ENCODE results near the gene VPS72.
A peak's percentile ranks its signal among the peaks of the same experiment; 100 is the strongest.
"Not testable (repeated sequence)": the region's sequence is repeated elsewhere in the genome, so short reads cannot be mapped to it uniquely, and the experiment has no call there.

Gene VPS72

DNA sequence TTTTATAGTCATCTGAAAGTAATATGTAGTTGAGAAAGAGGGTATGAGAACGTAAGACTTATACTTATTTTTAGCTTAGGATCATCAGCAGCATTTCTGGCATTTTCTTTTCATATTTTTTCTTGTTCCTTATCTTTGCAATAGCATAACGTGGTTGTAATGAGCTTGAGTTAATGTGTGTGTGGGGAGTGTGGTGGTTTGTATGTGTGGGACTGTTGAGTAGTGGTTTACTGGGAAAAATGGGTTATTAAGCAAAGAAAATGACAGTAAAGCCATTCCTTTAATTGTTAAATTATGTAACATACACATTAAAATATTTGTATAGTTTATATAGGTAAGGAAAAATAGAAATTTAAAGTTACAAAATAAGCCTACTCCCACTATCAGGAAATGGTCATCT, 23.6 kb upstream of the VPS72 start:
- TF ChIP-seq, protein P1, sequence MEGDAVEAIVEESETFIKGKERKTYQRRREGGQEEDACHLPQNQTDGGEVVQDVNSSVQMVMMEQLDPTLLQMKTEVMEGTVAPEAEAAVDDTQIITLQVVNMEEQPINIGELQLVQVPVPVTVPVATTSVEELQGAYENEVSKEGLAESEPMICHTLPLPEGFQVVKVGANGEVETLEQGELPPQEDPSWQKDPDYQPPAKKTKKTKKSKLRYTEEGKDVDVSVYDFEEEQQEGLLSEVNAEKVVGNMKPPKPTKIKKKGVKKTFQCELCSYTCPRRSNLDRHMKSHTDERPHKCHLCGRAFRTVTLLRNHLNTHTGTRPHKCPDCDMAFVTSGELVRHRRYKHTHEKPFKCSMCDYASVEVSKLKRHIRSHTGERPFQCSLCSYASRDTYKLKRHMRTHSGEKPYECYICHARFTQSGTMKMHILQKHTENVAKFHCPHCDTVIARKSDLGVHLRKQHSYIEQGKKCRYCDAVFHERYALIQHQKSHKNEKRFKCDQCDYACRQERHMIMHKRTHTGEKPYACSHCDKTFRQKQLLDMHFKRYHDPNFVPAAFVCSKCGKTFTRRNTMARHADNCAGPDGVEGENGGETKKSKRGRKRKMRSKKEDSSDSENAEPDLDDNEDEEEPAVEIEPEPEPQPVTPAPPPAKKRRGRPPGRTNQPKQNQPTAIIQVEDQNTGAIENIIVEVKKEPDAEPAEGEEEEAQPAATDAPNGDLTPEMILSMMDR (IDR thresholded peaks at IDR 0.05; ENCODE audit: borderline replicate concordance, control extremely low read depth, extremely low read depth, insufficient read depth, missing control alignments): no peak
- in situ Hi-C loops (cut with MboI; ENCODE audit: low sequenced_read_pairs, unreplicated experiment): no loop called here
- no peak for DNase-seq (ENCODE audit: low spot score)

DNA sequence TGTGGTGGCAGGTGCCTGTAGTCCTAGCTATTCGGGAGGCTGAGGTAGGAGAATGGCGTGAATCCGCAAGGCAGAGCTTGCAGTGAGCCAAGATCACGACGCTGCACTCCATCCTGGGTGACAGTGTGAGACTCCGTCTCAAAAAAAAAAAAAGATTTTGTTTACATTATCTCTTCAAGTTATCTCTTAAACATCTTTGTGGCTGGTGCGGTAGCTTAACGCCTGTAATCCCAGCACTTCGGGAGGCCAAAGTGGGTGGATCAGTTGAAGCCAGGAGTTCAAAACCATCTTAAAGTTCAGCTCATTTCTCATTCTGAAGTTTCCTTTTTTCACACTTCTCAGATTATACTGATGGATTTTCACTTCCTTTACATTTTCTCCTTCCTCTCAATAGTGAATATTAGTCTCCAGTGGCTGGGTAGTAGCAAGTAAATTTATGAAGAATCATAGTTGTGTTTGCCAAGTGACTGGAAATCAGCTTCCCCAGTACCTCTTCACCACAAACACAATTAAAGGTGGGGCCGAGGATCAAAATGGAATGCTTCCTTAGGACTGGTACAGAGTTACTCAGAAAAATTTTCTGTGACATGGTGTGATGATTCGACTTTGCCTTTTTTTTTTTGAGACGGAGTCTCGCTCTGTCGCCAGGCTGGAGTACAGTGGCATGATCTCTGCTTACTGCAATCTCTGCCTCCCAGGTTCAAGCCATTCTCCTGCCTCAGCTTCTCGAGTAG, 22.1 kb upstream of the VPS72 start:
- no peak for DNase-seq (ENCODE audit: low spot score)
- in situ Hi-C loops (cut with MboI; ENCODE audit: low sequenced_read_pairs, unreplicated experiment): no loop called here
- TF ChIP-seq, protein P1 (IDR thresholded peaks at IDR 0.05; ENCODE audit: borderline replicate concordance, control extremely low read depth, extremely low read depth, insufficient read depth, missing control alignments): no peak

DNA sequence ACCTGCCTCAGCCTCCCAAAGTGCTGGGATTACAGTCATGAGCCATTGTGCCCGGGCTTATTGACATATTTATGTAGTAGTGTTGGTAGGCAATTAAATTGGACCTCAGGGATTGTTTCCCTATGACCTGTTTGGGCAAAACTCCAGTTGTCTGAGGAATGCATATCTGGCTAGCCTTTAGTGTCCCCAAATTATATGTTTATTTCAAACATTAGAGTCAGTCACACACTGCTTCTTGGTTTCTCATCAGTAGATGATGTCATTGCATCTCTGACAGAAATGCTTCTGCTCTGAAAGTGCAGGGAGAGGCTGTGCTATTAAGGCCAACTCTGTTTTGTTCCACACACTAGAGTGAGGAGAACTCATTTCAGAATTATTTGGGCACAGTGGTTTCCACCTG, 20.8 kb upstream of the VPS72 start:
- DNase-seq (ENCODE audit: low spot score): no peak
- TF ChIP-seq, protein P1 (IDR thresholded peaks at IDR 0.05; ENCODE audit: borderline replicate concordance, control extremely low read depth, extremely low read depth, insufficient read depth, missing control alignments): no peak
- in situ Hi-C loops (cut with MboI; ENCODE audit: low sequenced_read_pairs, unreplicated experiment): no loop called here

DNA sequence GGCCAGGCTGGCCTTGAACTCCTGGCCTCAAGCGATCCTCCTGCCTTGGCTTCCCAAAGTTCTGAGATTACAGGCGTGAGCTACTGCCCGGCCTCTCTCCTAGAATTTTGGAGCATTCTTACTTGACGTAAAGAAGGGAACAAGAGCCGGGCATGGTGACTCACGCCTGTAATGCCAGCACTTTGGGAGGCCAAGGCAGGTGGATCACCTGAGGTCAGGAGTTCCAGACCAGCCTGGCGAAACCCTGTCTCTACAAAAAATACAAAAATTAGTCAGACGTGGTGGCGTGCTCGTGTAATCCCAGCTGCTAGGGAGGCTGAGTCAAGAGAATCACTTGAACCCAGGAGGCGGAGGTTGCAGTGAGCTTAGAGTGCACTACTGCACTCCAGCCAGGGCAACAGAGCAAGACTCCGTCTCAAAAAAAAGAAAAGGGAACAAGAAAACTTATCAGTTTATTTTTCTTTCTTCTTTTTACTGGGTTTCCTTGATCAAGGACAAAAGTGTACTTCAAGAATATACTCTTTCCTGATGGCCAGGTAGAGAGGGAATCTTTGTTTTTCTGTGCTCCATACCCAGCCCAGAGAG, 15.5 kb upstream of the VPS72 start:
- DNase-seq (ENCODE audit: low spot score); in situ Hi-C loops (cut with MboI; ENCODE audit: low sequenced_read_pairs, unreplicated experiment): not testable (repeated sequence)

DNA sequence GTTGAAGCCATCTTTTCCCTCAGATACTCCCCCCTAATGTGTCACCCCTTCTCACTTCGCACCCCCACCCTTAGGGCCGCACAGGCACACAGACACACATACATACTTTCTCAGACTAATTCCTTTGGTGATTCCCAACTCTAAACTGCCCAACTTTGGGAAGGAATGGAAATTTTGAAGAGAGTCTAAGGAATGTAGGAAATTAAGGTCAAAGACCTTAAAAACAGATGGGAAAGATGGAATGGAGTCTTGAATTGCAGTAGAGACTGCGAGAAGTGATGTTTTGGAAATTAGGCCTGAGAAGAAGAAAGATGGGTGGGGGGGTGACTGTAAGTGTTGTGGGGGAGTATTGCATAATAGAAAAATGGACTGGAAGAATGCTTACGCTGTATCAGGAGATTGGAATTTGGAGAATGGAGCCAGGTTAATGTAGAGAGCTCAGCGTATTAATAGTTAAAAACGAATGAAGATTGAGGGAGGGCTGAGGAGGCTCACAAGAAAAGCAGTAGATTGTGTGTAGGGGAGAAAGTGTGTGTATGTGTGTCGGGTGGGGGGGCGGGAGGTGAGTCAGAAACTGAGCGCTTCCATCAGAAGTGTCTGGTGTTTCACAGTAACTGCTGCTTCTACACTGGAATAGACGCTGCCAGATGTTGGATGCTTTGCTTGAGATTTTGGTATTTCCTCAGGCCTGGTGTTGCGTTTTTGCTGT, 10.0 kb upstream of the VPS72 start:
- TF ChIP-seq, protein P1 (IDR thresholded peaks at IDR 0.05; ENCODE audit: borderline replicate concordance, control extremely low read depth, extremely low read depth, insufficient read depth, missing control alignments): no peak
- in situ Hi-C loops (cut with MboI; ENCODE audit: low sequenced_read_pairs, unreplicated experiment): no loop called here
- DNase-seq (ENCODE audit: low spot score): no peak

DNA sequence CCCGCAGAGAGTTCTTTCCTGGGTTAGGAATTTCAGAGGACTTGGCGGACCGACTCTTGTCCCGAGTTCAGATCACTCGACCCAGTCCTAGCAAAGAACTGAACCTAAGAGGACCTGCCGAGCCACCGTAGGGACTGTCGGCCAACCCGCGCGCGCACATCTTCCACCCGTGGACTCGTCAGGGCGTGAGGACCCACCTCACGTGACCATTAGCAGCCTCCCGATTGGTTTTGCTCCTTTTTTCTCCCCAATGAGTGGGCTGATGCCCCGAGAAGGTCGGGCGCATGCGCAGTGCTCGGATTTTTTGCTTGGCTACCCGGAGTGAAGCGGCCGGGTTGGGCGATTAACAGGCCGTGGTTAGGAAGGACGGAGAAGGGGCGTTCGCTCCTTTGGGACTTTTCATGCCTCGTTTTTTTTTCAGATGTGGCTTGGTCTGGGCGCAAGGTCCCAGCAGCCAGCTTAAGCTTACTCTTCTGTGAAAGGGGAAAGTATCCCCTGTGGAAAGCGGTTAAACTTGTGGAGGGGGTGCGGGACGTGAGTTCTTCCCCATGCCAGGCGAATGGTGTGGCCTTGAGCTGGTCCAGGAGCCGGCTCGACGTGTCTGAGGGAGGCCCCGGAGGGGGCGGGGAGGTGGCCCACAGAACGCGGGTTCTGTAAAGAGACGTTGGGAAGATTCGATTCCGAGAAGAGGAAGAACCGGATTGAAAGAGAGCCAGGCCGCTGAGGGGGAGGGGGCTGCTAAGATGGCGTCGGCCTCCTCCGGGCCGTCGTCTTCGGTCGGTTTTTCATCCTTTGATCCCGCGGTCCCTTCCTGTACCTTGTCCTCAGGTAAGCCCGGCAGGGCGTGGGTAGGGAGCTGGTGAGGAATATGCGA, 8.5 kb upstream of the VPS72 start, which contains the start of gene PIP5K1A:
TSS of gene PIP5K1A (plus strand) at position 299 of the 874 bp plus-strand sequence. CDS start at position 744, 445 bp downstream.
- TF ChIP-seq, protein P1 (IDR thresholded peaks at IDR 0.05; ENCODE audit: borderline replicate concordance, control extremely low read depth, extremely low read depth, insufficient read depth, missing control alignments): no peak
- peak; percentile 99 for DNase-seq (ENCODE audit: low spot score)
- in situ Hi-C loops (cut with MboI; ENCODE audit: low sequenced_read_pairs, unreplicated experiment): no loop called here
